HCT116 (cell line): Measurements from ENCODE around the gene IRF2BP2. TPM values are rescaled to one million over a fixed set of nuclear protein-coding genes. Genes with fewer than 3 reads are reported as not detected.

Source experiments
- ATAC-seq: fragments of 200-7000 bp; cut with Tn5 transposase; 2 replicates; pipeline ENCODE4 v1.9.1; 2020; ENCODE audit warnings: mild to moderate bottlenecking, moderate library complexity
- BruUV-seq: library from RNA; stranded (reverse); fragments of 400-500 nt; replicated peaks from 2 replicates; lab custom pipeline; 2021; lab: Mats Ljungman, UMichigan
- CTCF ChIA-PET: fragments of 300-600 bp; sonication (Branson Sonifier 250); formaldehyde crosslinking; loops from one replicate; lab custom pipeline; 2021; ENCODE audit warnings: antibody characterized with exemption; lab: Charles Lee
- POLR2A ChIA-PET: fragments of 300-600, 350-600 bp; sonication (Branson Sonifier 250); formaldehyde crosslinking; loops from one replicate; lab custom pipeline; 2021; ENCODE audit warnings: antibody characterized with exemption; lab: Charles Lee
- RAD21 ChIA-PET, 2 experiments: fragments of 300-600 bp; sonication (Branson Sonifier 250); formaldehyde crosslinking; loops; one replicate each; lab custom pipeline; 2023; ENCODE audit warnings: low total read pairs in 2 of 2; ENCODE audit not compliant: uncharacterized antibody in 2 of 2, unreplicated experiment in 2 of 2, low non-redundant PET in 1 of 2; lab: Charles Lee
- DNase-seq: peaks from one replicate; pipeline ENCODE4 v3.0.0-alpha.2; 2010; ENCODE audit warnings: low read depth, low spot score
- H2AFZ ChIP-seq: fragments of 200-600 bp; shearing (Covaris generic), sonication (generic); 2 replicates; pipeline ENCODE4 v1.6.1; 2017; ENCODE audit warnings: low read depth, mixed run types, mixed read lengths, antibody characterized with exemption, low read length; ENCODE audit not compliant: poor library complexity, severe bottlenecking
- H3K27ac ChIP-seq: 2 replicates; pipeline ENCODE4 v1.5.1; 2012; ENCODE audit warnings: low read depth, low read length
- H3K27me3 ChIP-seq: fragments of 200-600 bp; sonication (generic); 2 replicates; pipeline ENCODE4 v1.6.1; 2016; ENCODE audit warnings: mixed run types, low read length, mixed read lengths; ENCODE audit not compliant: insufficient read depth
- H3K36me3 ChIP-seq, 2 experiments: fragments of 200-500 bp in 1 of 2; fragments of 200-600 bp in 1 of 2; sonication (Bioruptor generic) in 1 of 2; sonication (generic) in 1 of 2; 2 replicates each; pipeline versions ENCODE4 v1.5.1 to v1.6.1; 2014 to 2016; ENCODE audit warnings: low read length in 2 of 2, inconsistent platforms in 1 of 2, mixed read lengths in 1 of 2, mixed run types in 1 of 2; ENCODE audit not compliant: insufficient read depth in 2 of 2, control insufficient read depth in 1 of 2
- H3K4me1 ChIP-seq, 2 experiments: fragments of 200-600 bp in 1 of 2; sonication (generic) in 1 of 2; 2 replicates each; pipeline versions ENCODE4 v1.5.1 to v1.6.1; 2012 to 2017; ENCODE audit warnings: low read length in 2 of 2, inconsistent platforms in 1 of 2, mild to moderate bottlenecking in 1 of 2, mixed read lengths in 1 of 2, mixed run types in 1 of 2, moderate library complexity in 1 of 2; ENCODE audit not compliant: insufficient read depth in 2 of 2, control insufficient read depth in 1 of 2
- H3K4me2 ChIP-seq: fragments of 200-600 bp; sonication (generic); 2 replicates; pipeline ENCODE4 v1.6.1; 2017; ENCODE audit warnings: mixed run types, low read length, mixed read lengths
- H3K4me3 ChIP-seq, 2 experiments: fragments of 200-600 bp in 1 of 2; sonication (generic) in 1 of 2; replicated peaks in 1 of 2; 2 replicates each; pipeline ENCODE4 v1.5.1; 2011 to 2016; ENCODE audit warnings: low read length in 2 of 2, control low read depth in 1 of 2, low read depth in 1 of 2, mild to moderate bottlenecking in 1 of 2, mixed read lengths in 1 of 2, mixed run types in 1 of 2
- H3K79me2 ChIP-seq: fragments of 200-600 bp; sonication (generic); 2 replicates; pipeline ENCODE4 v1.6.1; 2017; ENCODE audit warnings: mild to moderate bottlenecking, mixed run types, low read length, moderate library complexity, mixed read lengths; ENCODE audit not compliant: insufficient read depth
- H3K9ac ChIP-seq: fragments of 200-600 bp; sonication (generic); 2 replicates; pipeline ENCODE4 v1.6.1; 2016; ENCODE audit warnings: low read length, mixed read lengths
- H3K9me2 ChIP-seq: fragments of 200-600 bp; sonication (generic), shearing (Covaris generic); 2 replicates; pipeline ENCODE4 v1.6.1; 2017; ENCODE audit warnings: mixed run types, mild to moderate bottlenecking, moderate library complexity; ENCODE audit not compliant: insufficient read depth
- H3K9me3 ChIP-seq, 2 experiments: fragments of 200-500 bp in 1 of 2; fragments of 200-600 bp in 1 of 2; sonication (Bioruptor generic) in 1 of 2; sonication (generic) in 1 of 2; 2 replicates each; pipeline ENCODE4 v1.6.1; 2014 to 2017; ENCODE audit warnings: low read length in 2 of 2, mixed read lengths in 2 of 2, inconsistent platforms in 1 of 2, low read depth in 1 of 2, mild to moderate bottlenecking in 1 of 2, mixed run types in 1 of 2, moderate library complexity in 1 of 2; ENCODE audit not compliant: control insufficient read depth in 1 of 2, insufficient read depth in 1 of 2
- H4K20me1 ChIP-seq: fragments of 200-600 bp; sonication (generic), shearing (Covaris generic); 2 replicates; pipeline ENCODE4 v1.6.1; 2017; ENCODE audit warnings: mixed run types, mild to moderate bottlenecking, moderate library complexity; ENCODE audit not compliant: insufficient read depth
- ATF3 ChIP-seq: IDR thresholded peaks from 2 replicates; pipeline ENCODE4 v1.6.1; 2012
- CBX3 ChIP-seq: IDR thresholded peaks from 2 replicates; pipeline ENCODE4 v1.6.1; 2012; ENCODE audit warnings: low read depth
- ELF1 ChIP-seq: IDR thresholded peaks from 2 replicates; pipeline ENCODE4 v1.6.1; 2012; ENCODE audit warnings: low read depth, borderline replicate concordance
- EZH2 ChIP-seq: fragments of 200-600 bp; sonication (generic); IDR thresholded peaks from 2 replicates; pipeline ENCODE4 v1.6.1; 2017; ENCODE audit warnings: antibody characterized with exemption, mixed run types
- FOSL1 ChIP-seq: IDR thresholded peaks from 2 replicates; pipeline ENCODE4 v1.6.1; 2012; ENCODE audit warnings: low read depth
- JUND ChIP-seq: IDR thresholded peaks from 2 replicates; pipeline ENCODE4 v1.6.1; 2012
- POLR2A ChIP-seq: IDR thresholded peaks from 2 replicates; pipeline ENCODE4 v1.7.0; 2011; ENCODE audit warnings: borderline replicate concordance; ENCODE audit not compliant: insufficient read depth, insufficient read length; ENCODE audit errors: extremely low read depth
- POLR2AphosphoS5 ChIP-seq: IDR thresholded peaks from 2 replicates; pipeline ENCODE4 v1.6.1; 2011; ENCODE audit warnings: mild to moderate bottlenecking, low read depth, low read length, moderate library complexity
- RAD21 ChIP-seq: IDR thresholded peaks from 2 replicates; pipeline ENCODE4 v1.6.1; 2012; ENCODE audit warnings: low read depth, mild to moderate bottlenecking
- REST ChIP-seq: IDR thresholded peaks from 2 replicates; pipeline ENCODE4 v1.6.1; 2012; ENCODE audit warnings: low read depth
- SIN3A ChIP-seq: IDR thresholded peaks from 2 replicates; pipeline ENCODE4 v1.6.1; 2012; ENCODE audit warnings: low read depth
- SP1 ChIP-seq: IDR thresholded peaks from 2 replicates; pipeline ENCODE4 v1.6.1; 2012; ENCODE audit warnings: low read depth
- SRF ChIP-seq: IDR thresholded peaks from 2 replicates; pipeline ENCODE4 v1.6.1; 2012; ENCODE audit warnings: low read depth
- ZBTB33 ChIP-seq: IDR thresholded peaks from 2 replicates; pipeline ENCODE4 v1.6.1; 2011; ENCODE audit warnings: mild to moderate bottlenecking, low read length, moderate library complexity; ENCODE audit not compliant: insufficient replicate concordance; ENCODE audit errors: extremely low read depth
- ZFX ChIP-seq: fragments of 450-650 bp; IDR thresholded peaks from 2 replicates; pipeline ENCODE4 v1.6.1; 2017
- ZNF274 ChIP-seq: fragments of 200-500 bp; sonication (Bioruptor generic); IDR thresholded peaks from 2 replicates; pipeline ENCODE4 v1.6.1; 2014; ENCODE audit warnings: mild to moderate bottlenecking, low read depth, low read length, inconsistent platforms
- intact Hi-C: fragments of 100-400 bp; cut with micrococcal nuclease; formaldehyde crosslinking; loops from 2 replicates; pipeline ENCODE4 v1.10.0; 2022
- total RNA-seq: library from RNA; stranded (reverse); gene quantifications from one replicate; pipeline ENCODE4 v1.2.1, GENCODE V29; 2021; ENCODE audit not compliant: unreplicated experiment
- TF ChIP-seq, protein P1 (sequence below), 3 experiments: fragments of 200-600 bp in 1 of 3; sonication (generic) in 1 of 3; IDR thresholded peaks in 2 of 3; conservative IDR thresholded peaks in 1 of 3; 2 replicates each; pipeline ENCODE4 v1.5.1; 2012 to 2017; ENCODE audit warnings: low read depth in 2 of 3, low read length in 2 of 3, antibody characterized with exemption in 1 of 3, borderline replicate concordance in 1 of 3, control low read depth in 1 of 3, mild to moderate bottlenecking in 1 of 3, mixed read lengths in 1 of 3, mixed run types in 1 of 3, moderate library complexity in 1 of 3; ENCODE audit not compliant: insufficient read depth in 1 of 3

IRF2BP2 gene
- total RNA-seq, 1 experiment from 2014 or later: 61.3 TPM

- Histone ChIP-seq H3K4me1 (no peaks in the 10 kb centered on the region), H3K4me3 (no peak overlapping the region), H4K20me1 (no peaks in the 10 kb centered on the region), H3K9me3 (no peaks in the 10 kb centered on the region), H3K27ac (no peak overlapping the region), H2AFZ (no peak overlapping the region), H3K9ac (no peak overlapping the region), H3K4me2 (no peak overlapping the region), H3K79me2 (no peaks in the 10 kb centered on the region), H3K9me2 (no peaks in the 10 kb centered on the region), H3K27me3 (no peaks in the 10 kb centered on the region), H3K36me3 (no peaks in the 10 kb centered on the region)
- CTCF ChIA-PET: no interaction called here
- TF ChIP-seq FOSL1 (no peak), RAD21 (no peak), SP1 (no peak), ZFX (no peak), POLR2A (no peak), POLR2AphosphoS5 (no peak), SRF (no peak), ELF1 (no peak), ATF3 (no peak), REST (no peak), ZNF274 (no peak), JUND (no peak), CBX3 (no peak), EZH2 (no peak), ZBTB33 (no peak), SIN3A (no peak)
- TF ChIP-seq, protein P1, sequence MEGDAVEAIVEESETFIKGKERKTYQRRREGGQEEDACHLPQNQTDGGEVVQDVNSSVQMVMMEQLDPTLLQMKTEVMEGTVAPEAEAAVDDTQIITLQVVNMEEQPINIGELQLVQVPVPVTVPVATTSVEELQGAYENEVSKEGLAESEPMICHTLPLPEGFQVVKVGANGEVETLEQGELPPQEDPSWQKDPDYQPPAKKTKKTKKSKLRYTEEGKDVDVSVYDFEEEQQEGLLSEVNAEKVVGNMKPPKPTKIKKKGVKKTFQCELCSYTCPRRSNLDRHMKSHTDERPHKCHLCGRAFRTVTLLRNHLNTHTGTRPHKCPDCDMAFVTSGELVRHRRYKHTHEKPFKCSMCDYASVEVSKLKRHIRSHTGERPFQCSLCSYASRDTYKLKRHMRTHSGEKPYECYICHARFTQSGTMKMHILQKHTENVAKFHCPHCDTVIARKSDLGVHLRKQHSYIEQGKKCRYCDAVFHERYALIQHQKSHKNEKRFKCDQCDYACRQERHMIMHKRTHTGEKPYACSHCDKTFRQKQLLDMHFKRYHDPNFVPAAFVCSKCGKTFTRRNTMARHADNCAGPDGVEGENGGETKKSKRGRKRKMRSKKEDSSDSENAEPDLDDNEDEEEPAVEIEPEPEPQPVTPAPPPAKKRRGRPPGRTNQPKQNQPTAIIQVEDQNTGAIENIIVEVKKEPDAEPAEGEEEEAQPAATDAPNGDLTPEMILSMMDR (IDR thresholded peaks at IDR 0.05 in 2 of 3, conservative IDR thresholded peaks at IDR 0.05 in 1 of 3; ENCODE audit: borderline replicate concordance in 1 of 3, insufficient read depth in 1 of 3, low read depth in 2 of 3, low read length in 2 of 3): no peak
- ATAC-seq (no peak), DNase-seq (no peak)
- BruUV-seq: no TSS peak
- RAD21 ChIA-PET: no interaction called here
- POLR2A ChIA-PET: no interaction called here
- intact Hi-C loops: no loop called here
Measured at GRCh38 chr1:234554698-234555311, 55.2 kb downstream of the IRF2BP2 start.
